ENCODE measurements around the gene DLL1. TPM values are rescaled to one million over a fixed set of nuclear protein-coding genes. Genes with fewer than 3 reads are reported as not detected.
A peak's percentile ranks its signal among the peaks of the same experiment; 100 is the strongest.

DLL1 gene
- total and polyA plus RNA-seq, 8 donors: 10.8 to 21.6 (median 15.3) TPM

DNA sequence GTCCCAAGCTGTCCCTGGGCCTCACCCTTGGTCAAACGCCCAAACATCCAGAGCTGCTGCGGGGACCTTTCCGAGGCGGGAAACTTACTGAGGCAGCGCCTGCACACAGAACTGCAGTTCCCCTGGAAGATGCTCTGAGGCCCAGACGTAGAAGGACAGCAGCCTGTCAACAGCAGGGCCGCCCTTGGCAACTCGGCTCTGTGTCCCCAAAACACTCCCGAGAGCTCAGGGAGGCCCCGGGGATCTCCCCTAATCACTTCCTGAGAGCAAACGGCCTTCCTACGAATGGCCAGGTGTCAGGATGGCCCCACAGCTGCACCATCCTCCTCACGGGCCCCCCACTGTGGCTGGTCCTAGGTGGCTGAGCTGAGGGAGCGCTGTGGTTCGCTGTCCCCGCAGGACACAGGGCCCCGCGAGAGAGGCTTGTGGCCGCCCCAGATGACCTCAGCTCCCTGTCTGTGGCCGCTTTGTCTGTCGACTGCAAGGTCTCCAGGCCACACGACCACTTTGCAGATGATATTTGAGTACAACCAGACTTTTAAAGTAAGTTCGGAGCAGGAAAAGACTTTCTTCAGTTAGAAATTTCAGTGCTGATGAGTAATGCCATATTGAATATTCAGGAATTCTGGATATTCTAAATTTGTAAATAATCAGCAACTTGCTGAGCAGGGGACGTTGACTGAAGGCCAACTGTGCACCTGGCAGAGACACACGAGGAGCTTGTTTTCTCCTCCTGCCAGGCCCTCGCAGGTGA lies 46.0 kb downstream of the DLL1 start:
- H3K27me3 ChIP-seq: no peaks in the 10 kb centered on the region
- intact Hi-C loops (cut with DNase I): no loop called here
- WGBS, 2 donors: 67 to 73% methylated on average over 26 of the region's 26 CpGs
- H3K4me1 ChIP-seq: peaks cover 0 to 14% (median 7%) of the 10 kb centered on the region in 3 donors
- no peak overlapping the region for H3K4me3 ChIP-seq
- H3K9me3 ChIP-seq: no peaks in the 10 kb centered on the region
- H3K36me3 ChIP-seq: no peaks in the 10 kb centered on the region
- H3K27ac ChIP-seq: peak overlapping the region in 2 of 4 donors; percentile 33 to 49
- FAIRE-seq (no peak), ATAC-seq (peak; percentile 17 to 80 (median 70)), DNase-seq (peak in 4 of 6 donors; percentile 45 to 73 (median 64))
- TF ChIP-seq, protein P1, sequence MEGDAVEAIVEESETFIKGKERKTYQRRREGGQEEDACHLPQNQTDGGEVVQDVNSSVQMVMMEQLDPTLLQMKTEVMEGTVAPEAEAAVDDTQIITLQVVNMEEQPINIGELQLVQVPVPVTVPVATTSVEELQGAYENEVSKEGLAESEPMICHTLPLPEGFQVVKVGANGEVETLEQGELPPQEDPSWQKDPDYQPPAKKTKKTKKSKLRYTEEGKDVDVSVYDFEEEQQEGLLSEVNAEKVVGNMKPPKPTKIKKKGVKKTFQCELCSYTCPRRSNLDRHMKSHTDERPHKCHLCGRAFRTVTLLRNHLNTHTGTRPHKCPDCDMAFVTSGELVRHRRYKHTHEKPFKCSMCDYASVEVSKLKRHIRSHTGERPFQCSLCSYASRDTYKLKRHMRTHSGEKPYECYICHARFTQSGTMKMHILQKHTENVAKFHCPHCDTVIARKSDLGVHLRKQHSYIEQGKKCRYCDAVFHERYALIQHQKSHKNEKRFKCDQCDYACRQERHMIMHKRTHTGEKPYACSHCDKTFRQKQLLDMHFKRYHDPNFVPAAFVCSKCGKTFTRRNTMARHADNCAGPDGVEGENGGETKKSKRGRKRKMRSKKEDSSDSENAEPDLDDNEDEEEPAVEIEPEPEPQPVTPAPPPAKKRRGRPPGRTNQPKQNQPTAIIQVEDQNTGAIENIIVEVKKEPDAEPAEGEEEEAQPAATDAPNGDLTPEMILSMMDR (IDR thresholded peaks at IDR 0.05): no peak

DNA sequence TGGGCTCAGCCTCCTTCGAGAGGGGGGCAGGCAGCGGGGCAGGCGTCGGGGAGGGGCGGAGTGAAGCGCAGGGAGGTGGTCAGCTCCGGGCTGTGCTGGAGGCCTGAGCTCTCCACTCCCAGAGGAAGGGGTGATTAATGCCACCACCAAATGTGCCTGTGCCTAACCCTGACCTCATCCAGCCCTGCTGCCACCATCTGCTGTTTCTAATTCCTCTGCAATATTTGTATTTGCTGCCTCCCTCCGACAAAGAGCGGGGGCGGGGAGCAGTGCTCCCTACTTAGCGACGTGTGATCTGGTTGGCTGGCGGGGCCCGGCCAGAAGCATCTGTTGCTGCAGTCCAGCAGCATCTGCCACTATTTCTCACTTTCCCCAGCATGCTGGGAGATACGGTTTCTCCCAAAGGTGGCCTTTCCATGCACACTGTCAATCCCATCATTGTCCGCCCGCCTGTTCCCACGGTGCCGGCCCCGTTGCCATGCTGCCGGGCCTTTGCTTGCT lies 47.0 kb downstream of the DLL1 start:
- no peak for FAIRE-seq
- intact Hi-C loops (cut with DNase I): no loop called here
- Histone ChIP-seq H3K27ac (no peak overlapping the region), H3K36me3 (no peaks in the 10 kb centered on the region), H3K9me3 (no peaks in the 10 kb centered on the region), H3K4me1 (peaks cover 0 to 15% (median 14%) of the 10 kb centered on the region in 3 donors), H3K4me3 (no peak overlapping the region), H3K27me3 (no peaks in the 10 kb centered on the region)
- 49 to 62% methylated on average over 21 of the region's 21 CpGs for WGBS, 2 donors
- peak in 3 of 4 donors; percentile 16 to 58 (median 39) for ATAC-seq
- TF ChIP-seq, protein P1 (IDR thresholded peaks at IDR 0.05): no peak
- DNase-seq: peak in 3 of 6 donors; percentile 24 to 50 (median 49)

DNA sequence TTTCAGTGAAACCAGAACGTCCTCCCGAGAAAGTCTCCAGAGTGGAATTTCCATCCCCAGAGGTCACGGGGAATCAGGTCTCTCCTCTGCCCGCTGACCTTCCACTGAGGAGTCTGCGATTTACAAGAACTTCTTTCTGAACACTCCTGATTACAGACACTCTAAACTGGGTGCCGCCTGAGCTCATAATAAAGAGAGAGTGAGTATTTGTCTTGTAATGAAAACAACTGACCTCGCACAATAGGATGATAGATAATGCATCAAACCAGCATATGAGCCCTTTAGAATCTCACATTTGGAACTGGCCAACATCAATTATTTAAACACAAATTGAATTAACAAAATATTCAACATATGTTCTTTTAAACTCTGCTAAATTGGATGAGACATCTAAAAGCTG lies 47.5 kb downstream of the DLL1 start:
- no peaks in the 10 kb centered on the region for H3K27me3 ChIP-seq
- no peak for ATAC-seq
- H3K4me3 ChIP-seq: no peak overlapping the region
- no peak for FAIRE-seq
- no peak overlapping the region for H3K27ac ChIP-seq
- no peaks in the 10 kb centered on the region for H3K9me3 ChIP-seq
- peak in 1 of 6 donors; percentile 7 for DNase-seq
- H3K36me3 ChIP-seq: no peaks in the 10 kb centered on the region
- peaks cover 0 to 16% (median 14%) of the 10 kb centered on the region in 3 donors for H3K4me1 ChIP-seq
- WGBS, 2 donors: 84 to 87% methylated on average over 7 of the region's 7 CpGs
- intact Hi-C loops (cut with DNase I): no loop called here
- TF ChIP-seq, protein P1 (IDR thresholded peaks at IDR 0.05): no peak

DNA sequence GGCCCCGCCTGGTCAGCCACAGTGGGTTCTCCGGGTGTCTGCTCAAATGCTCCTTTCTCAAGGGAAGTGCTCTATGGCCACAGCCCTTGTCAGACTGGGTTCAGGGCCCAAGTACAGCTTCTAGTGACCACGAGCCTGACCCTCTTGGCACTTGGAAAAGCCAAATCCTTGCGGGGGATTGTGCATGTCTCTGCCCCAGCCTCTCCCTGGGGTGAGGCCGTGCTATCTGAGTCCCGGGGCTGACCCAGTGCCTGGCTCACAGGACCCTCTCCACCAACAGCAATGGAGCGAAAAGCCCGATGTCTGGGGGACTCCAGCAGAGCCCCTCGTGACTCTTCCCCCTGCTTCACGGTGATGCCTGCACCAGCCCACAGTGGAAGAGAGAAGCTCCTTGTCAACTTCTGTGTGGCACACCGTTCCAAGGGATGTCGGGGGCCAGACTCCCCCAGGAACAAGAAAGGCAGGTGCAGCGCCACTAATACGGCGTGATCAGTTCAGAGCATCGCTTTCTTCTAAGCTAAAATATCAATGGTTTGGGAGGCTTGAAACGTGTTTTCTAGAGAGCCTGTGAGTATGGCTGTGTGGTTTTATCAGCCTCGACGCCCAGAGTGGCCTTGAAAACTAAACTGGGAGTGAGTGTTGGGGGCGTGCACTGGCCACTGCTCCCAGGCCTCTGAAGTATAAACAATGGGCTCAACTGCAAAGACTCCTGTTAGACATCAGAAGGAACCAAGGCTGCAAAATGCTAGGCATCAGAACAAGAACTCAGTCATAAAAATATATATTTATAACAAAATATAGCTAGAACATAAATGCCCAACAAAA lies 51.9 kb downstream of the DLL1 start:
- H3K36me3 ChIP-seq: no peaks in the 10 kb centered on the region
- H3K4me3 ChIP-seq: no peak overlapping the region
- peak in 3 of 4 donors; percentile 63 to 95 (median 82) for ATAC-seq
- TF ChIP-seq, protein P1 (IDR thresholded peaks at IDR 0.05): no peak
- no peaks in the 10 kb centered on the region for H3K27me3 ChIP-seq
- H3K27ac ChIP-seq: no peak overlapping the region
- 71% methylated on average over 20 of the region's 20 CpGs for WGBS, 2 donors
- no peaks in the 10 kb centered on the region for H3K9me3 ChIP-seq
- intact Hi-C loops (cut with DNase I): no loop called here
- no peak for FAIRE-seq
- DNase-seq: peak in 1 of 6 donors; percentile 40
- H3K4me1 ChIP-seq: peaks cover 0 to 9% (median 0%) of the 10 kb centered on the region in 3 donors
